ENCODE measurements around the gene AGAP1.

AGAP1 gene

GRCh38 chr2:235979753-235980435, 486.1 kb downstream of the AGAP1 start:
- DNase-seq (ENCODE audit: low read depth): no peak
- no peak for TF ChIP-seq CTCF (IDR thresholded peaks at IDR 0.05; ENCODE audit: insufficient read depth, low read depth, low read length, missing control alignments)
- H3K4me3 ChIP-seq (ENCODE audit: low read length): no peak overlapping the region

- DNase-seq (ENCODE audit: low read depth): no peak
- no peak for TF ChIP-seq CTCF (IDR thresholded peaks at IDR 0.05; ENCODE audit: insufficient read depth, low read depth, low read length, missing control alignments)
- H3K4me3 ChIP-seq (ENCODE audit: low read length): no peak overlapping the region
Observed at GRCh38 chr2:235981631-235982030, 487.8 kb downstream of the AGAP1 start.

- no peak for TF ChIP-seq CTCF (IDR thresholded peaks at IDR 0.05; ENCODE audit: insufficient read depth, low read depth, low read length, missing control alignments)
- no peak overlapping the region for H3K4me3 ChIP-seq (ENCODE audit: low read length)
- DNase-seq (ENCODE audit: low read depth): no peak
Observed at GRCh38 chr2:235983016-235983415, 489.2 kb downstream of the AGAP1 start.

GRCh38 chr2:235984552-235984951, 490.7 kb downstream of the AGAP1 start:
- TF ChIP-seq CTCF (IDR thresholded peaks at IDR 0.05; ENCODE audit: insufficient read depth, low read depth, low read length, missing control alignments): no peak
- no peak overlapping the region for H3K4me3 ChIP-seq (ENCODE audit: low read length)
- DNase-seq (ENCODE audit: low read depth): no peak

- TF ChIP-seq CTCF (IDR thresholded peaks at IDR 0.05; ENCODE audit: insufficient read depth, low read depth, low read length, missing control alignments): no peak
- DNase-seq (ENCODE audit: low read depth): no peak
- H3K4me3 ChIP-seq (ENCODE audit: low read length): no peak overlapping the region
Observed at GRCh38 chr2:235986361-235986760, 492.5 kb downstream of the AGAP1 start.

- no peak overlapping the region for H3K4me3 ChIP-seq (ENCODE audit: low read length)
- TF ChIP-seq CTCF (IDR thresholded peaks at IDR 0.05; ENCODE audit: insufficient read depth, low read depth, low read length, missing control alignments): no peak
- no peak for DNase-seq (ENCODE audit: low read depth)
Observed at GRCh38 chr2:235988271-235989015, 494.6 kb downstream of the AGAP1 start.

Data from epithelial cell of esophagus (primary cell).